SK-N-SH treated with all-trans-retinoic acid at 6 μM for 48 hours (cell line): ENCODE data around the gene PSTPIP2.

ENCODE experiments used
- BACH2 ChIP-seq: fragments of 250-450 bp; sonication (Bioruptor Pico); IDR thresholded peaks from 2 replicates; pipeline ENCODE4 v1.9.0; 2021; ENCODE audit warnings: mild to moderate bottlenecking, borderline replicate concordance
- CSDC2 ChIP-seq: fragments of 250-450 bp; sonication (Bioruptor Pico); IDR thresholded peaks from 2 replicates; pipeline ENCODE4 v1.5.0; 2020; ENCODE audit warnings: mild to moderate bottlenecking, moderate library complexity
- ISL1 ChIP-seq: fragments of 250-450 bp; sonication (Bioruptor Pico); IDR thresholded peaks from 2 replicates; pipeline ENCODE4 v2.1.2; 2022; ENCODE audit warnings: mild to moderate bottlenecking, moderate library complexity
- RARB ChIP-seq: fragments of 250-450 bp; sonication (Bioruptor Pico); IDR thresholded peaks from 2 replicates; pipeline ENCODE4 v1.8.0; 2021; ENCODE audit warnings: mild to moderate bottlenecking, moderate library complexity
- SNAI2 ChIP-seq: fragments of 250-450 bp; sonication (Bioruptor Pico); IDR thresholded peaks from 2 replicates; pipeline ENCODE4 v1.5.0; 2020; ENCODE audit warnings: mild to moderate bottlenecking, moderate library complexity
- TOX ChIP-seq: fragments of 250-450 bp; sonication (Bioruptor Pico); IDR thresholded peaks from 2 replicates; pipeline ENCODE4 v1.8.0; 2021; ENCODE audit warnings: mild to moderate bottlenecking, moderate library complexity, borderline replicate concordance
- ZNF565 ChIP-seq: fragments of 450-650 bp; formaldehyde crosslinking; conservative IDR thresholded peaks from 2 replicates; pipeline ENCODE4 v1.5.0; 2020; ENCODE audit warnings: low read depth, mild to moderate bottlenecking, moderate library complexity
- TF ChIP-seq, protein P1 (sequence below): fragments of 250-450 bp; sonication (Bioruptor Pico); IDR thresholded peaks from 2 replicates; pipeline ENCODE4 v1.5.1; 2020; ENCODE audit warnings: low read depth, mild to moderate bottlenecking, moderate library complexity
- TF ChIP-seq, protein P2 (sequence below): fragments of 250-450 bp; sonication (Bioruptor Pico); IDR thresholded peaks from 2 replicates; pipeline ENCODE4 v1.8.0; 2020; ENCODE audit warnings: mild to moderate bottlenecking, moderate library complexity, borderline replicate concordance

DNA sequence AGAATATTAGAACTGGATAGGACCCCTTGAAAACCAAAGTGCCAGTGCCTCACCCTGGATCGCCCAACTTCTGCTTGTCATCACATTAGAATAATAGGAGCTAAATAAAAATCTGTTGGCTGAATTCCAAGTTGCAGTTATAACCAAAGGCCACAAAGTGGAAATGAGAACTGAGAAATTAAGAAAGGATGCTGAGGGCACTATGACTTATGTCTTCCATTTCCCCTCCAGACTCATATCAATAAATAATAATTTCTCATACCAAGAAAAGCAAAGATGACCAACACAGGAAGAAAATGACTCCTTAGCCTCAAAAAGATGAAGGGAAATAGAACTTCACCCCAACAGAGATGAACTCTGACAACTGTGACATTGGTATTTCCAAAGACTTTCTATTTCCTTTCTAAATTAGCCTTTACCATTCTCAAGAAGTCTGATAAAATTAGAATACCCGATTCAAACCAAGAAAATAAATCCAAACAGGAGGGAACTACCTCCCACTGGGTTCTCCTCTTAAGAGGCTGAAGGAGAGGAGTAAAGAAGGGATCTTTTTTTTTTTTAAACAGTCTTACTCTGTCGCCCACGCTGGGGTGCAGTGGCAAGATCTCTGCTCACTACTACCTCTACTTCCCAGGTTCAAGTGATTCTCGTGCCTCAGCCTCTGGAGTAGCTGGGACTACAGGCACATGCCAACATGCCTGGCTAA, 58.4 kb downstream of the PSTPIP2 start:
- TF ChIP-seq SNAI2 (no peak), ZNF565 (no peak), ISL1 (CRISPR knock-in tag) (no peak), TOX (CRISPR knock-in tag) (no peak), CSDC2 (CRISPR knock-in tag) (no peak), RARB (CRISPR knock-in tag) (no peak), BACH2 (CRISPR knock-in tag) (no peak)
- TF ChIP-seq, protein P1, sequence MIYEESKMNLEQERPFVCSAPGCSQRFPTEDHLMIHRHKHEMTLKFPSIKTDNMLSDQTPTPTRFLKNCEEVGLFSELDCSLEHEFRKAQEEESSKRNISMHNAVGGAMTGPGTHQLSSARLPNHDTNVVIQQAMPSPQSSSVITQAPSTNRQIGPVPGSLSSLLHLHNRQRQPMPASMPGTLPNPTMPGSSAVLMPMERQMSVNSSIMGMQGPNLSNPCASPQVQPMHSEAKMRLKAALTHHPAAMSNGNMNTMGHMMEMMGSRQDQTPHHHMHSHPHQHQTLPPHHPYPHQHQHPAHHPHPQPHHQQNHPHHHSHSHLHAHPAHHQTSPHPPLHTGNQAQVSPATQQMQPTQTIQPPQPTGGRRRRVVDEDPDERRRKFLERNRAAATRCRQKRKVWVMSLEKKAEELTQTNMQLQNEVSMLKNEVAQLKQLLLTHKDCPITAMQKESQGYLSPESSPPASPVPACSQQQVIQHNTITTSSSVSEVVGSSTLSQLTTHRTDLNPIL (CRISPR knock-in tag), result no peak
- TF ChIP-seq, protein P2, sequence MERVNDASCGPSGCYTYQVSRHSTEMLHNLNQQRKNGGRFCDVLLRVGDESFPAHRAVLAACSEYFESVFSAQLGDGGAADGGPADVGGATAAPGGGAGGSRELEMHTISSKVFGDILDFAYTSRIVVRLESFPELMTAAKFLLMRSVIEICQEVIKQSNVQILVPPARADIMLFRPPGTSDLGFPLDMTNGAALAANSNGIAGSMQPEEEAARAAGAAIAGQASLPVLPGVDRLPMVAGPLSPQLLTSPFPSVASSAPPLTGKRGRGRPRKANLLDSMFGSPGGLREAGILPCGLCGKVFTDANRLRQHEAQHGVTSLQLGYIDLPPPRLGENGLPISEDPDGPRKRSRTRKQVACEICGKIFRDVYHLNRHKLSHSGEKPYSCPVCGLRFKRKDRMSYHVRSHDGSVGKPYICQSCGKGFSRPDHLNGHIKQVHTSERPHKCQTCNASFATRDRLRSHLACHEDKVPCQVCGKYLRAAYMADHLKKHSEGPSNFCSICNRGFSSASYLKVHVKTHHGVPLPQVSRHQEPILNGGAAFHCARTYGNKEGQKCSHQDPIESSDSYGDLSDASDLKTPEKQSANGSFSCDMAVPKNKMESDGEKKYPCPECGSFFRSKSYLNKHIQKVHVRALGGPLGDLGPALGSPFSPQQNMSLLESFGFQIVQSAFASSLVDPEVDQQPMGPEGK (CRISPR knock-in tag), result no peak
